ENCODE results near the gene PRKAR1B.

The PRKAR1B gene

GRCh38 chr7:590731-591551 is 136.1 kb downstream of the PRKAR1B start:
- Mint-ChIP-seq H3K27ac (peak overlapping the region in 1 of 2 donors; percentile 30), H3K27me3 (no peaks in the 10 kb centered on the region), H3K4me1 (ENCODE audit: low read depth in 2 of 2) (peaks cover 18 to 19% of the 10 kb centered on the region in 2 donors), H3K4me3 (no peak overlapping the region), H3K9me3 (peaks cover 6 to 13% of the 10 kb centered on the region in 2 donors), H3K36me3 (ENCODE audit: insufficient read depth) (peaks cover 27% of the 10 kb centered on the region)
- DNase-seq, result no peak
- no peak for ATAC-seq (replicated peaks)

- ATAC-seq (replicated peaks) (no peak), DNase-seq (no peak)
- Mint-ChIP-seq H3K27me3 (no peaks in the 10 kb centered on the region), H3K4me1 (ENCODE audit: low read depth in 2 of 2) (peaks cover 17 to 18% of the 10 kb centered on the region in 2 donors), H3K36me3 (ENCODE audit: insufficient read depth) (peaks cover 27% of the 10 kb centered on the region), H3K9me3 (peaks cover 6 to 13% of the 10 kb centered on the region in 2 donors), H3K4me3 (no peak overlapping the region), H3K27ac (peak overlapping the region in 1 of 2 donors; percentile 55)
Observed at GRCh38 chr7:589781-590575, 137.1 kb downstream of the PRKAR1B start.

- no peak for DNase-seq
- ATAC-seq (replicated peaks), result no peak
- peaks cover 30 to 35% of the 10 kb centered on the region in 2 donors for H3K4me1 Mint-ChIP-seq (ENCODE audit: low read depth in 2 of 2)
- H3K4me3 Mint-ChIP-seq, result no peak overlapping the region
- H3K27me3 Mint-ChIP-seq, result no peaks in the 10 kb centered on the region
- peaks cover 6 to 13% of the 10 kb centered on the region in 2 donors for H3K9me3 Mint-ChIP-seq
- H3K36me3 Mint-ChIP-seq (ENCODE audit: insufficient read depth), result peaks cover 44% of the 10 kb centered on the region
- H3K27ac Mint-ChIP-seq, result peak overlapping the region; percentile 73 to 78
Observed at GRCh38 chr7:587767-588166, 139.3 kb downstream of the PRKAR1B start.

- Mint-ChIP-seq H3K9me3 (peaks cover 6 to 13% of the 10 kb centered on the region in 2 donors), H3K4me3 (no peak overlapping the region), H3K27me3 (no peaks in the 10 kb centered on the region), H3K4me1 (ENCODE audit: low read depth in 2 of 2) (peaks cover 30 to 35% of the 10 kb centered on the region in 2 donors), H3K27ac (peak overlapping the region; percentile 63 to 89), H3K36me3 (ENCODE audit: insufficient read depth) (peaks cover 40% of the 10 kb centered on the region)
- DNase-seq, result no peak
- no peak for ATAC-seq (replicated peaks)
Observed at GRCh38 chr7:586494-586893, 140.6 kb downstream of the PRKAR1B start.

GRCh38 chr7:585873-586272 is 141.2 kb downstream of the PRKAR1B start:
- Mint-ChIP-seq H3K27me3 (no peaks in the 10 kb centered on the region), H3K36me3 (ENCODE audit: insufficient read depth) (peaks cover 40% of the 10 kb centered on the region), H3K4me1 (ENCODE audit: low read depth in 2 of 2) (peaks cover 30 to 35% of the 10 kb centered on the region in 2 donors), H3K4me3 (peak overlapping the region; percentile 22 to 31), H3K27ac (peak overlapping the region; percentile 63 to 89), H3K9me3 (peaks cover 6 to 13% of the 10 kb centered on the region in 2 donors)
- no peak for ATAC-seq (replicated peaks)
- DNase-seq, result no peak

- Mint-ChIP-seq H3K27ac (peak overlapping the region; percentile 89 to 97), H3K4me3 (peak overlapping the region; percentile 13 to 31), H3K36me3 (ENCODE audit: insufficient read depth) (peaks cover 40% of the 10 kb centered on the region), H3K9me3 (peaks cover 6 to 13% of the 10 kb centered on the region in 2 donors), H3K27me3 (no peaks in the 10 kb centered on the region), H3K4me1 (ENCODE audit: low read depth in 2 of 2) (peaks cover 30 to 35% of the 10 kb centered on the region in 2 donors)
- DNase-seq, result peak in 1 of 3 experiments; percentile 21
- no peak for ATAC-seq (replicated peaks)
Observed at GRCh38 chr7:585229-585711, 141.8 kb downstream of the PRKAR1B start.

- Mint-ChIP-seq H3K4me1 (ENCODE audit: low read depth in 2 of 2) (peaks cover 28 to 35% of the 10 kb centered on the region in 2 donors), H3K36me3 (ENCODE audit: insufficient read depth) (peaks cover 40% of the 10 kb centered on the region), H3K27me3 (no peaks in the 10 kb centered on the region), H3K4me3 (peak overlapping the region; percentile 86 to 91), H3K9me3 (peaks cover 6 to 13% of the 10 kb centered on the region in 2 donors), H3K27ac (peak overlapping the region; percentile 89 to 97)
- DNase-seq (no peak), ATAC-seq (replicated peaks) (no peak)
Observed at GRCh38 chr7:584820-585219, 142.3 kb downstream of the PRKAR1B start.

DNA sequence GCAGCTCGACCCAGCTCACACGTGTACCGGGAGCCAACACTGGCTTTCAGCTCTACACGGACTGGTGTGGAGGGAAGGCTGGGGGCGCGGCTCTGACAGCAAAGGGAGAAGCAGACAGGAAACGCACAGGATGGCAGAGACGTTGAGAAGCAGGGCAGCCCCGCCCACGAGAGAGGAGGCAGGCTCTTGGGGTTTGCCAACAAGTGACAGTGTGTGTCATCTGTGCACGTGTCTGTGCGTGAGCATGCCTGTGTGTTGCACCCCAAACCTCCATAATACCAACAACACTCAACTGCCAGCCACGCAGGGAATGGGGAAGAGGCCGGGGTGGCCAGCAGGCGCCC is 143.0 kb downstream of the PRKAR1B start:
- peaks cover 38% of the 10 kb centered on the region for H3K36me3 Mint-ChIP-seq (ENCODE audit: insufficient read depth)
- H3K9me3 Mint-ChIP-seq, result peaks cover 6 to 12% of the 10 kb centered on the region in 2 donors

DNA sequence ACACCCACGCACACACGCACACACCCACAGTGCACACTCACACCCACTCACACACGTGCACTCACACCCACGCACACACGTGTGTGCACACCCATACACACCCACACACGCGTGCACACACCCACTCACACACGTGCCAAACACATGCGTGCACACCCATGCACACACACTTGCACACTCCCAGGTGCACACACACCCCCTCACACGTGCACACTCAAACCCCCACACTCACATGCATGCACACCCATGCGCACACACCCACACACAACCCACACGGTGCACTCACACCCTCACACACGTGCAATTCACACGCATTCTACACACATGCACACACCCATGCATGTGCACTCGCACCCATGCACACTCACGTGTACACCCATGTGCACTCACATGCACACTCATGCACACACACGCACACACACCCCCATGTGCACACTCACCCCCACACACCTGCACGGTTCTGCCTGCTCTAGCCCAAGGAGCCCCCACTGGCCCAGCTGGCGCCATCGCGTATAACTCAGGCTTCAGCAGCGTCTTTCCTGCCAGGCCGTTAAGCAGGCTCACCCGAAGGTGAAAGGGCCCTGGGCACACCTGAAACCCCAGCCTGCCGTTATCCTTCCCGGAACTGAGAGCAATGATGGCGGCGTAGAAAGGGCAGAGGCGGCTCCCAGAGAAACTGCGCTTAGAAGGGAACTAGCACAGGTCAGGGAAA is 143.5 kb downstream of the PRKAR1B start:
- ATAC-seq (replicated peaks) (peak; percentile 41), DNase-seq (peak in 1 of 3 experiments; percentile 17)
- Mint-ChIP-seq H3K36me3 (ENCODE audit: insufficient read depth) (peaks cover 33% of the 10 kb centered on the region), H3K27ac (peak overlapping the region; percentile 89 to 97), H3K4me3 (peak overlapping the region; percentile 86 to 91), H3K27me3 (no peaks in the 10 kb centered on the region), H3K9me3 (peaks cover 4 to 6% of the 10 kb centered on the region in 2 donors), H3K4me1 (ENCODE audit: low read depth in 2 of 2) (peaks cover 28 to 32% of the 10 kb centered on the region in 2 donors)

More for the DNA sequence above, 143.0 kb downstream of the PRKAR1B start:
- H3K27me3 Mint-ChIP-seq, result no peaks in the 10 kb centered on the region
- ATAC-seq (replicated peaks) (peak; percentile 94), DNase-seq (peak; percentile 85 to 88 (median 85))
- peak overlapping the region; percentile 89 to 97 for H3K27ac Mint-ChIP-seq
- peaks cover 28 to 35% of the 10 kb centered on the region in 2 donors for H3K4me1 Mint-ChIP-seq (ENCODE audit: low read depth in 2 of 2)
- peak overlapping the region; percentile 86 to 91 for H3K4me3 Mint-ChIP-seq

GRCh38 chr7:582931-583330 is 144.2 kb downstream of the PRKAR1B start:
- no peaks in the 10 kb centered on the region for H3K27me3 Mint-ChIP-seq
- H3K4me1 Mint-ChIP-seq (ENCODE audit: low read depth in 2 of 2), result peaks cover 25 to 27% of the 10 kb centered on the region in 2 donors
- ATAC-seq (replicated peaks), result peak; percentile 9
- DNase-seq, result peak in 2 of 3 experiments; percentile 25 to 27
- peak overlapping the region; percentile 89 to 97 for H3K27ac Mint-ChIP-seq
- peak overlapping the region; percentile 86 to 91 for H3K4me3 Mint-ChIP-seq
- H3K9me3 Mint-ChIP-seq, result peaks cover 0 to under 1% of the 10 kb centered on the region in 2 donors
- H3K36me3 Mint-ChIP-seq (ENCODE audit: insufficient read depth), result peaks cover 31% of the 10 kb centered on the region

- Mint-ChIP-seq H3K36me3 (ENCODE audit: insufficient read depth) (peaks cover 29% of the 10 kb centered on the region), H3K9me3 (no peaks in the 10 kb centered on the region), H3K4me3 (peak overlapping the region; percentile 86 to 91), H3K4me1 (ENCODE audit: low read depth in 2 of 2) (peaks cover 22 to 27% of the 10 kb centered on the region in 2 donors), H3K27me3 (no peaks in the 10 kb centered on the region), H3K27ac (peak overlapping the region; percentile 41 to 60)
- ATAC-seq (replicated peaks) (no peak), DNase-seq (no peak)
Observed at GRCh38 chr7:582081-582835, 144.8 kb downstream of the PRKAR1B start.

DNA sequence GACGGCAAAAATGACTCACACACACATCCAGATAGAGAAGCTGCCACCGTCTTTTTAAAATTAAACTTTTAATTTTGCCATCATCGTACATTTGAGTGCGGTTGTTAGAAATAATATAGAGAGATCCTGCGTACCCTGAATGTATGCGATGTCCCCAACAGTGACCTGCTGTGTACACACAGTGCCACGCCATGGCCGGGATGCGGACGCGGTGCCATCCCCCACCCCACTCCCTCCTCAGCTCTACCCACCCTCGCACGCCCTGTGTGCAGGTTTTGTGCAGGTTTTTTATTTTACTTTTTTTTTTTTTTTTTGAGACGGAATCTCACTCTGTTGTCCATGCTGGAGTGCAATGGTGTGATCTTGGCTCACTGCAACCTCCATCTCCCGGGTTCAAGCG is 148.7 kb downstream of the PRKAR1B start:
- Mint-ChIP-seq H3K4me3 (no peak overlapping the region), H3K27me3 (no peaks in the 10 kb centered on the region), H3K4me1 (ENCODE audit: low read depth in 2 of 2) (peaks cover 3 to 9% of the 10 kb centered on the region in 2 donors), H3K9me3 (no peaks in the 10 kb centered on the region), H3K27ac (no peak overlapping the region), H3K36me3 (ENCODE audit: insufficient read depth) (peaks cover 16% of the 10 kb centered on the region)
- DNase-seq (no peak), ATAC-seq (replicated peaks) (no peak)

All from effector memory CD8-positive, alpha-beta T cell (primary cell).